K562 (cell line): ENCODE data around the gene EPS8L1. TPM values are rescaled to one million over a fixed set of nuclear protein-coding genes. Genes with fewer than 3 reads are reported as not detected.

Experiments used
- CBX3 ChIP-seq, 2 experiments: IDR thresholded peaks; 1 replicate in 1 of 2; 2 replicates in 1 of 2; pipeline ENCODE4 v1.6.1; 2012; ENCODE audit warnings: inconsistent platforms in 2 of 2, low read length in 2 of 2, borderline replicate concordance in 1 of 2, control low read depth in 1 of 2
- CCAR2 ChIP-seq: fragments of 200-400 bp; formaldehyde crosslinking; IDR thresholded peaks from 2 replicates; pipeline ENCODE4 v1.6.1; 2017; ENCODE audit warnings: mild to moderate bottlenecking, low read depth, low read length
- E2F5 ChIP-seq: sonication (generic); formaldehyde crosslinking; IDR thresholded peaks from 2 replicates; pipeline ENCODE4 v1.8.0; 2022; ENCODE audit warnings: mild to moderate bottlenecking, missing genetic modification reagents
- EWSR1 ChIP-seq: fragments of 450-650 bp; IDR thresholded peaks from 2 replicates; pipeline ENCODE4 v1.6.1; 2018; ENCODE audit warnings: borderline replicate concordance, mild to moderate bottlenecking, low read depth, moderate library complexity; ENCODE audit not compliant: partially characterized antibody
- FOXP1 ChIP-seq: sonication (generic); formaldehyde crosslinking; IDR thresholded peaks from 2 replicates; pipeline ENCODE4 v1.8.0; 2022; ENCODE audit warnings: mild to moderate bottlenecking, missing genetic modification reagents
- GTF3C2 ChIP-seq: IDR thresholded peaks from 3 replicates; pipeline ENCODE4 v1.6.1; 2011; ENCODE audit warnings: borderline replicate concordance, mild to moderate bottlenecking, moderate library complexity; ENCODE audit not compliant: insufficient read length; ENCODE audit errors: extremely low read depth
- HCFC1 ChIP-seq: IDR thresholded peaks from 2 replicates; pipeline ENCODE4 v1.6.1; 2012; ENCODE audit warnings: low read depth, low read length, improper control_type of control experiment
- IRF1 ChIP-seq: sonication (generic); formaldehyde crosslinking; IDR thresholded peaks from 2 replicates; pipeline ENCODE4 v1.8.0; 2022; ENCODE audit warnings: missing genetic modification reagents, mild to moderate bottlenecking, borderline replicate concordance
- NCOA4 ChIP-seq: fragments of 450-650 bp; IDR thresholded peaks from 2 replicates; pipeline ENCODE4 v1.6.1; 2018; ENCODE audit warnings: mild to moderate bottlenecking; ENCODE audit not compliant: partially characterized antibody
- PHF8 ChIP-seq: fragments of 200-600 bp; sonication (generic); IDR thresholded peaks from 2 replicates; pipeline ENCODE4 v1.6.1; 2012; ENCODE audit warnings: mixed run types, mild to moderate bottlenecking, inconsistent platforms, low read length, moderate library complexity, borderline replicate concordance
- RAD51 ChIP-seq: fragments of 450-650 bp; IDR thresholded peaks from 2 replicates; pipeline ENCODE4 v1.7.1; 2016; ENCODE audit warnings: low read depth, mild to moderate bottlenecking, borderline replicate concordance
- RB1 ChIP-seq: fragments of 450-650 bp; IDR thresholded peaks from 2 replicates; pipeline ENCODE4 v1.6.1; 2017; ENCODE audit warnings: low read depth, mild to moderate bottlenecking
- RERE ChIP-seq: sonication (generic); formaldehyde crosslinking; IDR thresholded peaks from 2 replicates; pipeline ENCODE4 v1.8.0; 2023; ENCODE audit warnings: missing genetic modification reagents, mild to moderate bottlenecking, borderline replicate concordance
- SMAD2 ChIP-seq: fragments of 150-350 bp; IDR thresholded peaks from 2 replicates; pipeline ENCODE4 v1.6.1; 2014; ENCODE audit warnings: low read depth, mild to moderate bottlenecking, low read length
- ZBTB7A ChIP-seq: IDR thresholded peaks from 2 replicates; pipeline ENCODE4 v1.6.1; 2011; ENCODE audit warnings: low read depth, mild to moderate bottlenecking, low read length, moderate library complexity, borderline replicate concordance; ENCODE audit not compliant: control insufficient read depth
- ZKSCAN1 ChIP-seq: fragments of 150-350 bp; IDR thresholded peaks from 2 replicates; pipeline ENCODE4 v1.6.1; 2016; ENCODE audit warnings: low read depth, low read length
- polyA plus RNA-seq, 8 experiments: library from polyadenylated mRNA; depleted of rRNA in 4 of 8; stranded (reverse) in 5 of 8; unstranded in 3 of 8; fragments of >200 nt; fragmentation: Nextera tagmentation in 2 of 8; fragmentation: Illumina TruSeq in 1 of 8; extraction: Ambion mirVana in 2 of 8; extraction: Trizol in 1 of 8; gene quantifications; 2 replicates each; pipeline versions ENCODE4 v1.2.1 to v1.2.3, GENCODE V29; 2011 to 2014; ENCODE audit warnings: inconsistent platforms in 1 of 8, missing spikeins in 1 of 8
- total RNA-seq, 7 experiments: library from RNA; depleted of rRNA in 6 of 7; stranded (reverse); fragments of >200 nt in 6 of 7; fragmentation: Illumina TruSeq in 2 of 7; extraction: Trizol in 2 of 7; gene quantifications; 2 replicates each; pipeline versions ENCODE4 v1.2.1 to v1.2.3, GENCODE V29; 2011 to 2021; ENCODE audit warnings: low replicate concordance in 1 of 7

EPS8L1 gene
- total and polyA plus RNA-seq, 9 of the 15 experiments (the other 6 are each of a cell fraction or from before 2014, with no cell fraction given), result 0.35 to 22.1 (median 11.9) TPM

- TF ChIP-seq E2F5 (CRISPR knock-in tag) (no peak), RB1 (peak; percentile 58; the same call in 1 of the 2 replicates), PHF8 (peak; percentile 69; the same call in 1 of the 2 replicates), GTF3C2 (no peak), FOXP1 (CRISPR knock-in tag) (peak; percentile 52), CCAR2 (no peak), HCFC1 (no peak), IRF1 (CRISPR knock-in tag) (no peak), SMAD2 (no peak), CBX3 (IDR thresholded peaks at IDR 0.05; ENCODE audit: borderline replicate concordance in 1 of 2, low read length in 2 of 2) (no peak), NCOA4 (no peak), RAD51 (peak; percentile 34; the same call in 1 of the 2 replicates), ZBTB7A (peak; percentile 56; the same call in 1 of the 2 replicates), ZKSCAN1 (no peak), EWSR1 (no peak), RERE (CRISPR knock-in tag) (no peak)
These were observed 4.7 kb downstream of the EPS8L1 start (continued) for GRCh38 chr19:55080121-55080967.
